GM21786 (cell line): ENCODE measurements around the gene OR8D1.

Experiments
- ATAC-seq: cut with Tn5 transposase; IDR thresholded peaks from one replicate; pipeline ENCODE4 v1.9.1; 2021; ENCODE audit not compliant: unreplicated experiment

OR8D1 gene

DNA sequence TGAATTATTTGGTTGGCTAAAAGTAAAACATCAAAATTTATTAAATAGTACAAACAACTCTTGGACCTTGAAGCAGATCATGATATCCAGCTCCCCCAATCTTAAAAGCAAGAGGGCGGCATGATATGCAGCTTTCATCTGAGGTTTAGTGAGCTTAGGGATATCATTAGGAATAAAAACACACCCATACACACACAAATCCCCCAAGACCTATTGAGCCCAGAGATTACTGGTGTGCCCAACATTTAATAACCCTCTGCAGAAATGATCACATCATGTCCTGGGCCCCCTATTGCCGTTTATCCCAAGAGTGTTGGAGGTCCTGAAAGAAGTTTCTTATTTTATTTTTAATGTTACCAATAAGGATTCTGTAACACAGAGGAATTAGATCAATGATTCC, at the start of gene OR8D1:
TSS of gene OR8D1 (minus strand) at position 101 of the 400 bp plus-strand sequence. CDS start 3,183 bp downstream, outside the sequence.
- ATAC-seq: no peak

DNA sequence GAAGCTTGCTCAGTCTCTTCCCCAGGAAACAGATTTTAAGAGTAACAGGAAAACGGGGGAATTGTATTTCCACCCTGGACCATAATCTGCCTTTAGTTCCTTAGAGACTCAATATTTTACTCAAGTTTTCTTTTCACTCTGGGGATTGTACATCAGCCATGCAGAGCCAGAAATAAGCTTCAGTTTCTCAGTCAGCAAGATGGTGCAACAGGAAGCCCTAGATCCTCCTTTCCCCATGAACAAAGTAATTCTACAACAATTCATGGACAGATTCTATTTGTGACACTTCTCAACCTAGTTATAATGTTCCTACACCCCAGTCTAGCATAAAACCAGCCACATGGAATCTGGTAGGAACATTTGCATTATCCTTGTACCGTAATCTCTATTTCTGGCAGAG, 45.8 kb upstream of the OR8D1 start:
- no peak for ATAC-seq

GRCh38 chr11:124346311-124346955, 32.7 kb upstream of the OR8D1 start:
- ATAC-seq: no peak

DNA sequence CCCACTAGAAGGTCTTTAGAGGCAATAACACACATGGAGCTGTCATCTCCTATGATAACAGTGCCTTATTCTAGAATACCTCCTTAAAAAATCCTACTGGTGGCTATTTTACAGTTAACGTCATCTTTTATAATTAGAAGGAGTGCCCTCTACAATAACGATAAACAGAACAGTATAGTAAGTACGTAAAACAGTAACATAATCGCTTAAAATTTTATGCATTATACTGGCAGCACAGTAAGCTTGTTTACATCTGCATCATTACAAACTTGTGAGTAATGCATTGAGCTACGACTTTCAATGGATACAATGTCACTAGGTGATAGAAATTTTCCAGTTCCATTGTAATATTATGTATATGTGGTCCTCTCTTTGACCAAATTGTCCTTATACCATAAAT, 30.6 kb upstream of the OR8D1 start:
- ATAC-seq: no peak

- no peak for ATAC-seq
These were observed 26.3 kb upstream of the OR8D1 start for GRCh38 chr11:124340142-124340447.

GRCh38 chr11:124339396-124340141, 25.8 kb upstream of the OR8D1 start:
- ATAC-seq: no peak

DNA sequence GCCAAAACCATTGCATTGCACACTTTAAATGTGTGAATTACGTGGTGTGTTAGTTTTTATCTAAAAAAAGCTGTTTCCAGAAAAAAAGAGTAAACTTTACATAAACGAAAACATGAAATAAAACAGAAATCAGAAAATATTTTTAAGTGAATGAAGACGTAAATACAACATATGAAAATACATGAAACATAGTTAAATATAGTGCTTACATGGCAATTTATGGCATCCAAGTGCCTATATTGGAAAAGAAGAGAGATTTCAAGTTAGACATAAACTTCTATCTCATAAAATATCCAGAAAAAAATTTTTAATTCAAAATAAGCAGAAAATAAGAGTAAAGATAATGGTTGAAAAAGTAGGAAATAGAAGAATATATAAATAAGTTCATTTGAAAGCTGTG, 18.1 kb upstream of the OR8D1 start:
- no peak for ATAC-seq

DNA sequence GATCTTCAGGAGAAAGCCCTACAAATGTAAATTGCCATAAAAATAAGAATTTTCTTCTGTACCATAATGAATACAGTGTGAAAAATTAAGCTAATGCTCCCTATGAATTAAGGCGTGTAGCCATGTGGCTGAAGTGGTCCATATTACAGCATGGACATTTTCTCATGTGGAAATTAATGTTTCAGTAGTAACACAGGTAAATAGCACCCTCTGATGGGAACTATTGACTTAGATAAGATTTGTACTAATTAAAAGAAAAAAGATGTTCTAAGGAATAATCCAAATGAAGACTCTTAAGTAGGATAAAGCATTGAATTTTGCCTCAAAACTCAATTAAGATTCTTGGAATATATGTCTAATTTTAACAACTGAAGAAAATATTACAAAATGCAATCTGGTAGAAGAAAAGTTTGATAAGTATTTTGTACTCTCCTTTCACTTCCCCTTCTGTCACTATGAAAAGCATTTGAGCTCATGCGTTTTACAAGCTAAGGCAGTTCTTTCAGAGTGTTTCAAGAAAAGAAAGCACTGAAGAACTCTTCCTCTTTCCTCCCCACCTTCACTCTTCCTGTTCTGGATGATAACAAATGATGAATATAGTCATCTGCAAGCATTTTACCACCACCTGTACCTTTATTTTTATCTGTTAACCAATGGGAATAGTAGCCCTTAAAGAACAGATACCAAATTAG, 16.2 kb upstream of the OR8D1 start:
- ATAC-seq: peak; percentile 91

DNA sequence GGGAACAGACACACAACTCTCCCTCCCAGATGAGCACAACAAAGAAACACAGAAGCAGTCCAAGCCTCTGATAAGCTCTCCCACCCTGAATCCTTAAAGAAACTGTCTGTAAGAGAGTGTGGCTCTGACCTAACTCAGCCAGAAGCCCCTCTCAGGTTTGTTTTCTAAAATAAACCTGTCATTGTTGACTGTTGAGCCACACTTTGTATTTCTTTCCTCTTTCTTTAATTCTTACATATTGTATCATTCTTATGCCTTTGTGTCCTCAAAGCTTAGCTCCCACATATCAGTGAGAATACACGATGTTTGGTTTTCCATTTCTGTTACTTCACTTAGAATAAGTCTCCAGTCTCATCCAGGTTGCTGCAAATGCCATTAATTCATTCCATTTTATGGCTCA, 14.0 kb upstream of the OR8D1 start:
- ATAC-seq: no peak

DNA sequence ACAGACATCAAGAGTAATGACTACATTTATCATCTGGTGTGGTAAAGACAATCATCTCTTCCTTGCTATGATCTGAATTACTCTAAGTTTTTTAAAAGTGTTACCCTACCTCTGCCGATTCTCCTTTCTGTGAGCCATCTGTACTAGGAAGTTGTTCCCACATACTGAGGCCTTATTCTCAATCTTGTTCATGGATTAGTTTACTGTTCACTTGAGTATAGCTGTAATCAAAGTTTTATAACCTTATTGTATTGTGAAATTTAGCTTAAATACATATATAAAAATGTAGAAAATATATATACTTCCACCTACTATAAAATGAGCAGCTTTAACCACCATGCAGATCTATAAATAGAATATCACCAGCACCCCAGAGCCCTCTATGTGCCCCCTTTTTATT, 8.6 kb upstream of the OR8D1 start:
- ATAC-seq: no peak

DNA sequence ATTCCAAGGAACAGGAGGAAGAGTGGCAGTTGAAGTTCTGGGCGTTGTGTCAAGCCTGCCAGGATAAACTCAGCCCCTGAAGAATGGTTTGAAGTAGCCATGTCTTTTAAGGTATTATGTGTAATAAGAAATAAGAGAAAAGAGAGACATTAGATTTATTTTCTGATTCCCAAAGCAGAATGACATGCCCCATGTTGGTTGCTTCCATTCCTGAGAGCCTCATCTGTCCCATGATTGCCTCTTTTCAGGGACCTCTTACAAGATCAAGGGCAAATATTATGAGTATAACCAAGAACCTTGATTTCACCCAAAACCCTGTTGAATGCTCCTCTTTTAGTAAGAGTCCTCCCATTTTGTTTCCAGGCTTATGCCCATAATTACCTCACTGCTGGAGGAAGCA, 6.3 kb upstream of the OR8D1 start, which contains the start of gene OR8D2:
TSS of gene OR8D2 (minus strand) at position 101 of the 400 bp plus-strand sequence. CDS start at position 101, 0 bp downstream.
- no peak for ATAC-seq

GRCh38 chr11:124315052-124315451, 1.3 kb upstream of the OR8D1 start:
- no peak for ATAC-seq

- no peak for ATAC-seq
These were observed 618 bp downstream of the OR8D1 start for GRCh38 chr11:124313131-124313530.

DNA sequence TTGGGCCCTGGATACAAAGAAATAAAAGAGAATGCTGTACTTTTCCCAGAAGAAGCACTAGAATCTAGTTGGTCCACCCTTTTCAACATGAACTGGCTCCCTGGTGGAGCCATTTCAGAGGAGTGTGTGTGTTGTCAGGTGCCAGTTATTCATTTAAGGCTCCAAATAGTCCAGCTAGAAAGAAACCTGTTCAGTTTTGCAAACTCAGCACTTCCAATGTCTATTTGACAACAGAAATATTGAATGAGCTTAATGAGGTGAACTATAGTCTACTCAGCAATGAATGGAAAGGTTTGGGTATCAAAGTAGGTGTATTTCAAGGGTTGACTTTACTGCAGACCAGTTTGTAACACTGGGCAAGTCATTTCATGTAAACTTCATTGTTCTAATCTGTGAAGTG, 2.1 kb downstream of the OR8D1 start:
- ATAC-seq: no peak

DNA sequence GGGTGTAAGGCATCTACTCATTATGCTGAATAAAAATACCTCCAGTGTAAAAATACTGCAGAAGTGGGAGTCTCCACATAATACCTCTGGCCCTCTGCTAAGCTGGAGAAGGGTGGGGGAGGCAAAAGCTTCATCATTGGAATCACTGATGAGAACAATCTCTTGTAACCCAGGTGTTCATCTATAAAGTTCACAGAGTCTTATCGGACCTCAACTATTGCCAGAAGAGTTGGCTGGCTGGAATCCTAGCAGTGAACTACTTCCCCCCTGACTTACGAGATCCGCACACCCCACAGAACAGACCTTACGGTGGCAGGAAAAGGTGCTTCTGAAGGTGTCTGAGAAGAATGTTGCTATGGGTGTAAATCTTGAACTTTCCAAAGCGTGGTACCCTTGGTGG, 2.5 kb downstream of the OR8D1 start:
- no peak for ATAC-seq

DNA sequence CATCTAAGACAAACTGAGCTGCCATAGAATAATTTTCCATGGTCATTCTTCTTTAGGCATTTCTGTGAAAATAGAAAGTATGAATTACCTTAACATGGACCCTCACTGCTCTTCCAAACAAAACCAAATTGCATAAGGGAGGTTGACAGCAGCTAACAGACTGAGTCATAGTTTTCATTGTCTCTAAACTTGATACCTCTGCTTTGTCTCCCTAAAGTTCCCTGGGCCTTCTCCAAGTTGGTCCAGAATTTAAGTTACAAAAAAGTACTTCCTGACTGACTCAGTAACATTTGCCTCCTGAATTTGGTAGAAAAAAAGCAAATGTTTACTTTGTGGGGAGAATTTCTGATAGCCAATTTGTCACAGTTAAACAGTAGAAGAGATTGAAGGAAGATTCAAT, 3.0 kb downstream of the OR8D1 start:
- ATAC-seq: no peak

- no peak for ATAC-seq
These were observed 6.7 kb downstream of the OR8D1 start for GRCh38 chr11:124307093-124307492.

DNA sequence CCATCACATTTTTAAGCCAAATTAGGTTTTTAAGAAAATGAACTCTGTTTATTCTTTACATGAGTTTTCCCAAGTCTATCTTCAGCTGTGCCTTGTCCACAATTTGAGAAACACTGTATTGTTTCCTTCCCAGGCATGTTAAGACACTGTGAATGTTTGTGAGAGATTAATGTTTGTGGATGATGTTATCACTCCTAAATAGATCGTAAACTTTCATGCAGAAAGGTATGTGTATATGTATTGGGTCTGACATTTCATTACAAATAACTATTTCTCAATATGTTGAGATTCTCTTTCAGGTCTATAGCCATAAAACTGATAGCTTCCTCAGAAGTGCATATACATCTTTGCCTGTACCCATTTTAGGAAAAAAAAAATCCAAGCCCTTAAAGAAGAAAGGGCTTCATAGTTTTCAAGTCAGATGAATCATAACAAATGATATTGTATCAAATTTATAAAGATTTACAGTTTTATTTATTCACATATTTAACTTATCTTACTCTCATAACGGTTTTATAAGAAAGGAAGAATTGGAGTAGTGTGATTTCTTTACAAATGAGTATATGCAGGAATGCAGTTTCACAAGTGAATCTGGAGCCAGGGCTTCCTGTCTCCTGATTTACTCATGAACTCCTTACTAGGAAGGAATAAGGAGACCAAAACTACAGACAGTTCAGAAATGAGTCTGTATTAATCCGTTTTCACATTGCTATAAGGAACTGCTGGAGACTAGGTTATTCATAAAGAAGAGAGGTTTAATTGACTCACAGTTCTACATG, 11.2 kb downstream of the OR8D1 start:
- ATAC-seq: no peak

DNA sequence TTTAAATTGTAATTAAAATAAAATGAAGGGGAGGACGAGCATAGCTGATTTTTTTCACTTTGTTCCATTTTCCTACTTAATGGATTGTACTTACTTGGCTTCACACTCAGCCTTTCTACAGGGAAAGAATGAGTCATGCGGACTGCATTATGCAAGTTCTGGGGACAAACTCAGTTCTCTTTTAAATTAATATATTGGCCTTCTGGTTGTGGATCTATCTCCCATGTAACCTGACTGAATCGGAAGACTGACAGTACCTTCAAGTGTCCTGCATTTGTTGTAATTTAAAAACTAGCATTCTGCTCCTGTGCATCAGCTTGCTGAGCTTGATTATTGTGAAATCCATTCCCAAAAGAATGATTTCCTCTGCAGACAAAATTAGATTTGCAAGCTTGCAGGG, 12.2 kb downstream of the OR8D1 start:
- no peak for ATAC-seq

DNA sequence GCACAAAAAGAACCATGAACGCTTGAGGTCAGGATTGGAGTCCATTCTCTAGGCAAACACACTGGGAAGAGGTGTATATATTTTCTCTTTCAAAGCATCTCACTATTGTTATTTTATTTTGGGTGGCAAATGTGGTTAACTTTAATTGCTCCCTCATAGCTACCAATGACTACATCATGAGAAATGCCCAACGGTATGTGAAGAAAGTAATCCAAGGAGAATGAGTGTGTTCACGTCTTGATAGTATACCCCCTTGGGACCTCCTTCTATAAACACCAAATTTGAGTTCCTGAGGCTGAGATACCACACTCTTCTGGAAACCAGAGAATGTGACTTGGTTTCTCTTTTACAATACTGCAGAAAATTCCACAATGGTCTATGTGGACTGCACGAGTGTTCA, 15.8 kb downstream of the OR8D1 start:
- no peak for ATAC-seq

GRCh38 chr11:124296016-124296415, 17.7 kb downstream of the OR8D1 start:
- no peak for ATAC-seq
